Tibial artery (tissue), 4 donors: ENCODE results near the gene SLCO4A1.

Source experiments
- DNase-seq, 2 donors: peaks; one replicate each; pipeline ENCODE4 v3.0.0-alpha.2; 2019
- H3K27ac ChIP-seq, 2 donors: fragments of 200-600 bp; sonication (generic) in 1 of 2; 1 replicate in 1 of 2; 2 replicates in 1 of 2; pipeline ENCODE4 v1.5.1; 2018 to 2019; ENCODE audit warnings: mild to moderate bottlenecking in 1 of 2
- H3K27me3 ChIP-seq, 2 donors: fragments of 200-600 bp; sonication (generic) in 1 of 2; one replicate each; pipeline versions ENCODE4 v1.5.1 to v1.6.0; 2016 to 2019
- H3K36me3 ChIP-seq, 3 donors: fragments of 200-600 bp; sonication (generic) in 2 of 3; one replicate each; pipeline ENCODE4 v1.5.1; 2016 to 2019; ENCODE audit warnings: mild to moderate bottlenecking in 2 of 3
- H3K4me1 ChIP-seq, 4 donors: fragments of 200-600 bp; sonication (generic) in 2 of 4; 1 replicate in 3 of 4; 2 replicates in 1 of 4; pipeline ENCODE4 v1.5.1; 2016 to 2019
- H3K4me3 ChIP-seq, 2 donors: fragments of 200-600 bp; sonication (generic) in 1 of 2; 1 replicate in 1 of 2; 2 replicates in 1 of 2; pipeline ENCODE4 v1.5.1; 2018 to 2019; ENCODE audit warnings: mild to moderate bottlenecking in 2 of 2
- H3K9me3 ChIP-seq, 3 donors: fragments of 200-600 bp; sonication (generic) in 1 of 3; one replicate each; pipeline ENCODE4 v1.5.1; 2016 to 2019
- intact Hi-C: fragments of 100-400 bp; cut with DNase I; formaldehyde crosslinking; loops from one replicate; pipeline ENCODE4 v1.15.0; 2023; ENCODE audit warnings: low total_unique reads
- TF ChIP-seq, protein P1 (sequence below), 2 experiments: fragments of 200-600 bp in 1 of 2; fragments of 450-650 bp in 1 of 2; IDR thresholded peaks; one replicate each; pipeline ENCODE4 v1.5.1; 2017 to 2019; ENCODE audit warnings: antibody characterized with exemption in 2 of 2, mild to moderate bottlenecking in 1 of 2, moderate library complexity in 1 of 2

The SLCO4A1 gene

GRCh38 chr20:62710886-62711702, 68.8 kb downstream of the SLCO4A1 start:
- no peak overlapping the region for H3K4me3 ChIP-seq
- intact Hi-C loops, result no loop called here
- TF ChIP-seq, protein P1, sequence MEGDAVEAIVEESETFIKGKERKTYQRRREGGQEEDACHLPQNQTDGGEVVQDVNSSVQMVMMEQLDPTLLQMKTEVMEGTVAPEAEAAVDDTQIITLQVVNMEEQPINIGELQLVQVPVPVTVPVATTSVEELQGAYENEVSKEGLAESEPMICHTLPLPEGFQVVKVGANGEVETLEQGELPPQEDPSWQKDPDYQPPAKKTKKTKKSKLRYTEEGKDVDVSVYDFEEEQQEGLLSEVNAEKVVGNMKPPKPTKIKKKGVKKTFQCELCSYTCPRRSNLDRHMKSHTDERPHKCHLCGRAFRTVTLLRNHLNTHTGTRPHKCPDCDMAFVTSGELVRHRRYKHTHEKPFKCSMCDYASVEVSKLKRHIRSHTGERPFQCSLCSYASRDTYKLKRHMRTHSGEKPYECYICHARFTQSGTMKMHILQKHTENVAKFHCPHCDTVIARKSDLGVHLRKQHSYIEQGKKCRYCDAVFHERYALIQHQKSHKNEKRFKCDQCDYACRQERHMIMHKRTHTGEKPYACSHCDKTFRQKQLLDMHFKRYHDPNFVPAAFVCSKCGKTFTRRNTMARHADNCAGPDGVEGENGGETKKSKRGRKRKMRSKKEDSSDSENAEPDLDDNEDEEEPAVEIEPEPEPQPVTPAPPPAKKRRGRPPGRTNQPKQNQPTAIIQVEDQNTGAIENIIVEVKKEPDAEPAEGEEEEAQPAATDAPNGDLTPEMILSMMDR (IDR thresholded peaks at IDR 0.05), result no peak

GRCh38 chr20:62711703-62712101, 69.4 kb downstream of the SLCO4A1 start:
- DNase-seq, result no peak
- intact Hi-C loops, result no loop called here
- TF ChIP-seq, protein P1 (IDR thresholded peaks at IDR 0.05), result no peak
- no peak overlapping the region for H3K27ac ChIP-seq
- H3K4me3 ChIP-seq, result no peak overlapping the region
- H3K4me1 ChIP-seq, result peaks cover 0 to 10% (median 0%) of the 10 kb centered on the region in 4 donors
- H3K27me3 ChIP-seq, result peaks cover 0 to 96% of the 10 kb centered on the region in 2 donors
- no peaks in the 10 kb centered on the region for H3K36me3 ChIP-seq
- H3K9me3 ChIP-seq, result no peaks in the 10 kb centered on the region

More at GRCh38 chr20:62710886-62711702, 68.8 kb downstream of the SLCO4A1 start:
- H3K27ac ChIP-seq, result no peak overlapping the region
- no peak for DNase-seq
- H3K9me3 ChIP-seq, result no peaks in the 10 kb centered on the region
- H3K36me3 ChIP-seq, result no peaks in the 10 kb centered on the region
- H3K4me1 ChIP-seq, result peaks cover 0 to 10% (median 0%) of the 10 kb centered on the region in 4 donors
- peaks cover 0 to 95% of the 10 kb centered on the region in 2 donors for H3K27me3 ChIP-seq

- intact Hi-C loops, result no loop called here
- DNase-seq, result no peak
- Histone ChIP-seq H3K36me3 (no peaks in the 10 kb centered on the region), H3K4me1 (peaks cover 0 to 10% (median 0%) of the 10 kb centered on the region in 4 donors), H3K27ac (no peak overlapping the region), H3K9me3 (no peaks in the 10 kb centered on the region), H3K27me3 (peaks cover 0 to 97% of the 10 kb centered on the region in 2 donors), H3K4me3 (no peak overlapping the region)
- TF ChIP-seq, protein P1 (IDR thresholded peaks at IDR 0.05), result no peak
Measured at GRCh38 chr20:62712606-62713005, 70.3 kb downstream of the SLCO4A1 start.

DNA sequence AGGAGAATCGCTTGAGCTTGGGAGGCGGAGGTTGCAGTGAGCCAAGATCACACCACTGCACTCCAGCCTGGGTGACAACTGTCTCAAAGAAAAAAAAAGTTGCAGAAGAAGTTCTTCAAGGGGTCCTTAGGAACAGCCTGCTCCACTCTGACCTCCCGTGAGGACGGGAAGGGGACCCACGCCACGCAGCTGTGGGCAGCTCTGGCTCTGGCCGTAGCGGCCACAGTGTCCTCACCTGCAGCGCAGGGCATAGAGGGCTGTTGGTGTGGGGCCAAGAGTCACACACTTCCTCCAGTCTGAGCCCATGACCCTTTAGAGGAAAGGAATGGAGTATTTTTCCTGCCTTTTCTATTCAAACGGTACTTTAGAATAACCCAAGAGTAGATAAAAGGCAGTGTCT, 71.7 kb downstream of the SLCO4A1 start:
- TF ChIP-seq, protein P1 (IDR thresholded peaks at IDR 0.05), result no peak
- H3K27me3 ChIP-seq, result peaks cover 0 to 88% of the 10 kb centered on the region in 2 donors
- peaks cover 0 to under 1% (median 0%) of the 10 kb centered on the region in 4 donors for H3K4me1 ChIP-seq
- no peak for DNase-seq
- H3K27ac ChIP-seq, result no peak overlapping the region
- intact Hi-C loops, result no loop called here
- no peaks in the 10 kb centered on the region for H3K36me3 ChIP-seq
- H3K9me3 ChIP-seq, result no peaks in the 10 kb centered on the region
- H3K4me3 ChIP-seq, result no peak overlapping the region

GRCh38 chr20:62714799-62715198, 72.5 kb downstream of the SLCO4A1 start:
- Histone ChIP-seq H3K4me3 (no peak overlapping the region), H3K4me1 (no peaks in the 10 kb centered on the region), H3K27ac (no peak overlapping the region), H3K9me3 (peaks cover 0 to 5% (median 4%) of the 10 kb centered on the region in 3 donors), H3K36me3 (no peaks in the 10 kb centered on the region), H3K27me3 (peaks cover 0 to 80% of the 10 kb centered on the region in 2 donors)
- intact Hi-C loops, result no loop called here
- DNase-seq, result no peak
- TF ChIP-seq, protein P1 (IDR thresholded peaks at IDR 0.05), result no peak
